K562 (cell line): ENCODE results near the gene C15orf61. TPM values are rescaled to one million over a fixed set of nuclear protein-coding genes. Genes with fewer than 3 reads are reported as not detected.

ENCODE experiments used
- ATAC-seq: fragments of 200-7000 bp; cut with Tn5 transposase; 3 replicates; pipeline ENCODE4 v1.9.1; 2020; ENCODE audit warnings: moderate library complexity
- BruUV-seq: library from RNA; stranded (reverse); fragments of 400-500 nt; replicated peaks from 2 replicates; lab custom pipeline; 2021; lab: Mats Ljungman, UMichigan
- CTCF ChIA-PET: fragments of 300-600 bp; formaldehyde crosslinking; extraction: SDS; loops from one replicate; lab custom pipeline; 2021; ENCODE audit warnings: low intra/inter-chr PET ratio; lab: Yijun Ruan, JAX
- POLR2A ChIA-PET: fragments of 300-600, 350-650 bp; sonication (Branson Sonifier 250); formaldehyde crosslinking; extraction: SDS; loops from one replicate; lab custom pipeline; 2021; ENCODE audit warnings: antibody characterized with exemption, inconsistent platforms; lab: Yijun Ruan, JAX
- DNase-seq, 4 experiments: peaks; one replicate each; pipeline versions ENCODE4 v3.0.0 to v3.0.0-alpha.2; 2011 to 2018; ENCODE audit warnings: low spot score in 3 of 4, mixed read lengths in 3 of 4; ENCODE audit errors: extremely low read depth in 1 of 4
- FAIRE-seq: peaks from 2 replicates; lab custom pipeline; 2011; peaks lifted over from hg19 to GRCh38; lab: Jason Lieb, UNC
- H2AFZ ChIP-seq: 2 replicates; pipeline ENCODE4 v1.6.0; 2011; ENCODE audit warnings: low read depth, low read length, control low read depth, inconsistent platforms
- H3K27ac ChIP-seq: fragments of 200-600 bp; 3 replicates; pipeline ENCODE4 v1.8.0; 2011; ENCODE audit warnings: low read depth, mild to moderate bottlenecking, control low read depth, inconsistent platforms, low read length, moderate library complexity, mixed read lengths; ENCODE audit errors: extremely low read depth
- H3K27me3 ChIP-seq, 2 experiments: fragments of 300-600 bp in 1 of 2; 2 replicates in 1 of 2; 3 replicates in 1 of 2; pipeline versions ENCODE4 v1.6.0 to v1.8.0; 2011; ENCODE audit warnings: inconsistent platforms in 2 of 2, low read length in 2 of 2, mild to moderate bottlenecking in 1 of 2, mixed read lengths in 1 of 2, moderate library complexity in 1 of 2; ENCODE audit not compliant: control insufficient read depth in 2 of 2, insufficient read depth in 2 of 2
- H3K36me3 ChIP-seq: fragments of 300-600 bp; 3 replicates; pipeline ENCODE4 v1.8.0; 2011; ENCODE audit warnings: mild to moderate bottlenecking, low read length, inconsistent platforms; ENCODE audit not compliant: control insufficient read depth, insufficient read depth
- H3K4me1 ChIP-seq, 2 experiments: fragments of 200-600 bp in 1 of 2; replicated peaks in 1 of 2; 2 replicates in 1 of 2; 3 replicates in 1 of 2; pipeline versions ENCODE4 v1.5.1 to v1.8.0; 2011; ENCODE audit warnings: inconsistent platforms in 2 of 2, low read length in 2 of 2, mild to moderate bottlenecking in 1 of 2, mixed read lengths in 1 of 2, moderate library complexity in 1 of 2; ENCODE audit not compliant: control insufficient read depth in 2 of 2, insufficient read depth in 2 of 2
- H3K4me2 ChIP-seq: 2 replicates; pipeline ENCODE4 v1.6.1; 2011; ENCODE audit warnings: low read length, control low read depth, inconsistent platforms, mixed read lengths; ENCODE audit not compliant: insufficient read depth
- H3K4me3 ChIP-seq: fragments of 200-600 bp; sonication (generic), shearing (Covaris generic); 2 replicates; pipeline ENCODE4 v1.5.1; 2016; ENCODE audit warnings: control low read depth, inconsistent platforms
- H3K79me2 ChIP-seq: fragments of 200-600 bp; 3 replicates; pipeline ENCODE4 v1.8.0; 2011; ENCODE audit warnings: low read length, inconsistent platforms; ENCODE audit not compliant: control insufficient read depth, insufficient read depth
- H3K9ac ChIP-seq, 2 experiments: 2 replicates each; pipeline versions ENCODE4 v1.6.0 to v1.6.1; 2011; ENCODE audit warnings: low read depth in 2 of 2, low read length in 2 of 2, control low read depth in 1 of 2, inconsistent platforms in 1 of 2, mild to moderate bottlenecking in 1 of 2, mixed read lengths in 1 of 2; ENCODE audit not compliant: insufficient read depth in 1 of 2
- H3K9me1 ChIP-seq: one replicate; pipeline ENCODE4 v1.6.0; 2011; ENCODE audit warnings: inconsistent platforms, mild to moderate bottlenecking, low read length, moderate library complexity; ENCODE audit not compliant: control insufficient read depth, insufficient read depth
- H3K9me3 ChIP-seq: replicated peaks from 2 replicates; pipeline ENCODE4 v1.5.1; 2011; ENCODE audit warnings: low read depth, low read length, inconsistent platforms; ENCODE audit not compliant: control insufficient read depth, insufficient read depth
- H4K20me1 ChIP-seq: replicated peaks from 2 replicates; pipeline ENCODE4 v1.6.1; 2011; ENCODE audit warnings: low read length, inconsistent platforms, mixed read lengths; ENCODE audit not compliant: control insufficient read depth, insufficient read depth
- ADNP ChIP-seq: fragments of 200-800 bp; sonication (Bioruptor generic); IDR thresholded peaks from 2 replicates; pipeline ENCODE4 v1.6.1; 2016; ENCODE audit warnings: missing genetic modification characterization, missing compliant biosample characterization
- BCLAF1 ChIP-seq, 2 experiments: fragments of 450-650 bp in 1 of 2; IDR thresholded peaks; 2 replicates each; pipeline ENCODE4 v1.6.1; 2011 to 2017; ENCODE audit warnings: low read depth in 2 of 2, antibody characterized with exemption in 1 of 2, borderline replicate concordance in 1 of 2, low read length in 1 of 2, mild to moderate bottlenecking in 1 of 2, mixed read lengths in 1 of 2; ENCODE audit not compliant: control insufficient read depth in 1 of 2
- CHD1 ChIP-seq: fragments of 200-600 bp; sonication (generic); IDR thresholded peaks from one replicate; pipeline ENCODE4 v1.6.1; 2012; ENCODE audit warnings: mild to moderate bottlenecking, moderate library complexity, low read length, inconsistent platforms
- CREB3 ChIP-seq: fragments of 450-650 bp; conservative IDR thresholded peaks from 2 replicates; pipeline ENCODE4 v1.6.1; 2016; ENCODE audit warnings: missing genetic modification characterization, low read depth, mild to moderate bottlenecking, missing compliant biosample characterization, moderate library complexity
- GTF2A2 ChIP-seq: IDR thresholded peaks from 2 replicates; pipeline ENCODE4 v1.6.1; 2016; ENCODE audit warnings: mild to moderate bottlenecking, missing genetic modification characterization, missing compliant biosample characterization
- MCM3 ChIP-seq: fragments of 450-650 bp; IDR thresholded peaks from 2 replicates; pipeline ENCODE4 v1.6.1; 2016
- MEIS2 ChIP-seq: fragments of 450-650 bp; IDR thresholded peaks from 2 replicates; pipeline ENCODE4 v1.6.1; 2014; ENCODE audit warnings: mild to moderate bottlenecking; ENCODE audit not compliant: partially characterized antibody
- RB1 ChIP-seq: fragments of 450-650 bp; IDR thresholded peaks from 2 replicates; pipeline ENCODE4 v1.6.1; 2017; ENCODE audit warnings: low read depth, mild to moderate bottlenecking
- RERE ChIP-seq: sonication (generic); formaldehyde crosslinking; IDR thresholded peaks from 2 replicates; pipeline ENCODE4 v1.8.0; 2023; ENCODE audit warnings: missing genetic modification reagents, mild to moderate bottlenecking, borderline replicate concordance
- SIN3A ChIP-seq, 2 experiments: fragments of 150-350 bp in 1 of 2; IDR thresholded peaks; 2 replicates each; pipeline ENCODE4 v1.6.1; 2011 to 2016; ENCODE audit warnings: borderline replicate concordance in 2 of 2, low read depth in 2 of 2, low read length in 2 of 2, mild to moderate bottlenecking in 2 of 2, moderate library complexity in 2 of 2; ENCODE audit not compliant: control insufficient read depth in 1 of 2
- TBP ChIP-seq: optimal IDR thresholded peaks from 2 replicates; pipeline ENCODE3; 2011; ENCODE audit warnings: low read depth, low read length, improper control_type of control experiment
- TEAD1 ChIP-seq, 2 experiments: fragments of 450-650 bp in 1 of 2; sonication (generic) in 1 of 2; formaldehyde crosslinking; IDR thresholded peaks; 2 replicates each; pipeline versions ENCODE4 v1.4.0 to v1.8.0; 2020 to 2022; ENCODE audit warnings: mild to moderate bottlenecking in 2 of 2, missing genetic modification reagents in 1 of 2
- WGBS: fragments of 100-300 bp; shearing (Covaris generic); methylation state at CpG from one replicate; pipeline ENCODE4 v1.1.6; 2016; ENCODE audit warnings: low coverage, mixed read lengths; ENCODE audit not compliant: insufficient coverage; ENCODE audit errors: missing lambda C conversion rate; 5-methylcytosine and 5-hydroxymethylcytosine counted together
- in situ Hi-C: fragments of 300-500 bp; cut with MboI; formaldehyde crosslinking; loops from 4 replicates; pipeline ENCODE4 v1.15.0; 2018; ENCODE audit warnings: inconsistent platforms, mixed read lengths
- intact Hi-C: fragments of 100-400 bp; cut with micrococcal nuclease; formaldehyde crosslinking; loops from 2 replicates; pipeline ENCODE4 v1.14.2; 2022
- polyA plus RNA-seq, 8 experiments: library from polyadenylated mRNA; depleted of rRNA in 4 of 8; stranded (reverse) in 5 of 8; unstranded in 3 of 8; fragments of >200 nt; fragmentation: Nextera tagmentation in 2 of 8; fragmentation: Illumina TruSeq in 1 of 8; extraction: Ambion mirVana in 2 of 8; extraction: Trizol in 1 of 8; gene quantifications; 2 replicates each; pipeline versions ENCODE4 v1.2.1 to v1.2.3, GENCODE V29; 2011 to 2014; ENCODE audit warnings: inconsistent platforms in 1 of 8, missing spikeins in 1 of 8
- total RNA-seq, 7 experiments: library from RNA; depleted of rRNA in 6 of 7; stranded (reverse); fragments of >200 nt in 6 of 7; fragmentation: Illumina TruSeq in 2 of 7; extraction: Trizol in 2 of 7; gene quantifications; 2 replicates each; pipeline versions ENCODE4 v1.2.1 to v1.2.3, GENCODE V29; 2011 to 2021; ENCODE audit warnings: low replicate concordance in 1 of 7

Gene C15orf61
- total and polyA plus RNA-seq, 9 of the 15 experiments (the other 6 are each of a cell fraction or from before 2014, with no cell fraction given): 1.6 to 10.5 (median 4.3) TPM

GRCh38 chr15:67534360-67534759, 13.4 kb downstream of the C15orf61 start:
- Histone ChIP-seq H3K27me3 (no peaks in the 10 kb centered on the region), H2AFZ (no peak overlapping the region), H3K9me3 (no peaks in the 10 kb centered on the region), H3K27ac (no peak overlapping the region), H3K4me1 (no peaks in the 10 kb centered on the region), H3K36me3 (no peaks in the 10 kb centered on the region), H3K79me2 (no peaks in the 10 kb centered on the region), H3K9ac (no peak overlapping the region), H3K4me3 (no peak overlapping the region), H4K20me1 (no peaks in the 10 kb centered on the region), H3K4me2 (no peak overlapping the region), H3K9me1 (no peaks in the 10 kb centered on the region)
- in situ Hi-C loops (no loop called here), intact Hi-C loops (no loop called here)
- 80% methylated on average over 1 of the region's 1 CpG for WGBS
- ATAC-seq (no peak), DNase-seq (no peak), FAIRE-seq (no peak)
- CTCF ChIA-PET: no interaction called here
- POLR2A ChIA-PET: interaction anchor here (0.6 to 1.3 kb wide), 2 partner anchors 8 to 827 kb away, joined by 3 read pairs; partner anchors contain the start of gene MAP2K5
- BruUV-seq: no TSS peak
- TF ChIP-seq TEAD1 (CRISPR knock-in tag; IDR thresholded peaks at IDR 0.05): no peak
- TF ChIP-seq CREB3: no peak
- no peak for TF ChIP-seq TBP
- TF ChIP-seq GTF2A2 (tag): no peak
- no peak for TF ChIP-seq RERE (CRISPR knock-in tag)
- TF ChIP-seq MCM3: no peak
- TF ChIP-seq CHD1: no peak
- no peak for TF ChIP-seq RB1
- no peak for TF ChIP-seq SIN3A (IDR thresholded peaks at IDR 0.05; ENCODE audit: borderline replicate concordance in 2 of 2, control insufficient read depth in 1 of 2, low read depth in 2 of 2, low read length in 2 of 2)
- TF ChIP-seq MEIS2: no peak
- TF ChIP-seq ADNP (tag): no peak
- TF ChIP-seq BCLAF1 (IDR thresholded peaks at IDR 0.05; ENCODE audit: borderline replicate concordance in 1 of 2, control insufficient read depth in 1 of 2, low read depth in 2 of 2, low read length in 1 of 2): no peak
